AG04450 (cell line): Measurements from ENCODE around the gene PBLD. TPM values are rescaled to one million over a fixed set of nuclear protein-coding genes. Genes with fewer than 3 reads are reported as not detected.
"Not testable (repeated sequence)": the region's sequence is repeated elsewhere in the genome, so short reads cannot be mapped to it uniquely, and the experiment has no call there.

Source experiments
- CTCF ChIA-PET: fragments of 300-600, 350-600 bp; formaldehyde crosslinking; extraction: SDS; loops from one replicate; lab custom pipeline; 2022; ENCODE audit warnings: antibody characterized with exemption, inconsistent platforms; lab: Charles Lee
- POLR2A ChIA-PET: fragments of 350-600 bp; formaldehyde crosslinking; extraction: SDS; loops from one replicate; lab custom pipeline; 2021; ENCODE audit warnings: antibody characterized with exemption, inconsistent platforms; lab: Yijun Ruan, JAX
- DNase-seq: peaks from one replicate; pipeline ENCODE4 v3.0.0-alpha.2; 2011; ENCODE audit warnings: low read depth, low spot score
- H3K27ac ChIP-seq: one replicate; pipeline ENCODE4 v1.5.1; 2012; ENCODE audit warnings: low read depth, low read length, control low read depth
- H3K27me3 ChIP-seq: one replicate; pipeline ENCODE4 v1.6.0; 2012; ENCODE audit warnings: low read length; ENCODE audit not compliant: control insufficient read depth, insufficient read depth
- H3K4me3 ChIP-seq: 2 replicates; pipeline ENCODE4 v1.5.1; 2011; ENCODE audit warnings: mild to moderate bottlenecking, low read depth, low read length, control low read depth
- H3K9me3 ChIP-seq: 2 replicates; pipeline ENCODE4 v1.5.1; 2012; ENCODE audit warnings: low read length; ENCODE audit not compliant: control insufficient read depth, insufficient read depth
- polyA plus RNA-seq: library from polyadenylated mRNA; depleted of rRNA; stranded (reverse); fragments of >200 nt; gene quantifications from 2 replicates; pipeline ENCODE4 v1.2.3, GENCODE V29; 2011
- TF ChIP-seq, protein P1 (sequence below): IDR thresholded peaks from 2 replicates; pipeline ENCODE4 v1.5.1; 2011; ENCODE audit warnings: low read depth, low read length, control low read depth, inconsistent platforms

Gene PBLD
- polyA plus RNA-seq, 1 experiment = 1.2 TPM

DNA sequence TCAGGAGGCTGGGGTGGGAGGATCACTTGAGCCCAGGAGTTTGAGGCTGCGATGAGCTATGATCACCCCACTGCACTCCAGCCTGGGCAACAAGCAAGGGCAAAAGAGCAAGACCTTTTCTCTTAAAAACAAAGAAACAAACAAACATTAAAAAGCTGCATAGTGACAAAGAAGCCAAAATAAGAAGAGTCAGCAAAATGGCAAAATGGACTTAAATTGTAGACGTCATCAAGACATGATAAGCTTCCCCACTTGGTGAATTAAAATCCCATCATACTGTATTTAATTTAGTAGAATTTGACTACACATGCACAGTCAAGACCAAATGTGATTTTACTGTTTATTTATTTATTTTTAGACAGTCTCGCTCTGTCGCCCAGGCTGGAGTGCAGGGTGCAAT is 52.0 kb downstream of the PBLD start:
- TF ChIP-seq, protein P1, sequence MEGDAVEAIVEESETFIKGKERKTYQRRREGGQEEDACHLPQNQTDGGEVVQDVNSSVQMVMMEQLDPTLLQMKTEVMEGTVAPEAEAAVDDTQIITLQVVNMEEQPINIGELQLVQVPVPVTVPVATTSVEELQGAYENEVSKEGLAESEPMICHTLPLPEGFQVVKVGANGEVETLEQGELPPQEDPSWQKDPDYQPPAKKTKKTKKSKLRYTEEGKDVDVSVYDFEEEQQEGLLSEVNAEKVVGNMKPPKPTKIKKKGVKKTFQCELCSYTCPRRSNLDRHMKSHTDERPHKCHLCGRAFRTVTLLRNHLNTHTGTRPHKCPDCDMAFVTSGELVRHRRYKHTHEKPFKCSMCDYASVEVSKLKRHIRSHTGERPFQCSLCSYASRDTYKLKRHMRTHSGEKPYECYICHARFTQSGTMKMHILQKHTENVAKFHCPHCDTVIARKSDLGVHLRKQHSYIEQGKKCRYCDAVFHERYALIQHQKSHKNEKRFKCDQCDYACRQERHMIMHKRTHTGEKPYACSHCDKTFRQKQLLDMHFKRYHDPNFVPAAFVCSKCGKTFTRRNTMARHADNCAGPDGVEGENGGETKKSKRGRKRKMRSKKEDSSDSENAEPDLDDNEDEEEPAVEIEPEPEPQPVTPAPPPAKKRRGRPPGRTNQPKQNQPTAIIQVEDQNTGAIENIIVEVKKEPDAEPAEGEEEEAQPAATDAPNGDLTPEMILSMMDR = no peak
- Histone ChIP-seq H3K4me3 (no peak overlapping the region), H3K27me3 (peaks cover 3% of the 10 kb centered on the region), H3K9me3 (peaks cover 17% of the 10 kb centered on the region), H3K27ac (no peak overlapping the region)
- ChIA-PET CTCF (interaction anchor here (2.3 kb wide), 1 partner anchor 68 kb away, joined by 8 read pairs; no protein-coding TSS in a partner anchor), POLR2A (no interaction called here)
- DNase-seq = no peak

DNA sequence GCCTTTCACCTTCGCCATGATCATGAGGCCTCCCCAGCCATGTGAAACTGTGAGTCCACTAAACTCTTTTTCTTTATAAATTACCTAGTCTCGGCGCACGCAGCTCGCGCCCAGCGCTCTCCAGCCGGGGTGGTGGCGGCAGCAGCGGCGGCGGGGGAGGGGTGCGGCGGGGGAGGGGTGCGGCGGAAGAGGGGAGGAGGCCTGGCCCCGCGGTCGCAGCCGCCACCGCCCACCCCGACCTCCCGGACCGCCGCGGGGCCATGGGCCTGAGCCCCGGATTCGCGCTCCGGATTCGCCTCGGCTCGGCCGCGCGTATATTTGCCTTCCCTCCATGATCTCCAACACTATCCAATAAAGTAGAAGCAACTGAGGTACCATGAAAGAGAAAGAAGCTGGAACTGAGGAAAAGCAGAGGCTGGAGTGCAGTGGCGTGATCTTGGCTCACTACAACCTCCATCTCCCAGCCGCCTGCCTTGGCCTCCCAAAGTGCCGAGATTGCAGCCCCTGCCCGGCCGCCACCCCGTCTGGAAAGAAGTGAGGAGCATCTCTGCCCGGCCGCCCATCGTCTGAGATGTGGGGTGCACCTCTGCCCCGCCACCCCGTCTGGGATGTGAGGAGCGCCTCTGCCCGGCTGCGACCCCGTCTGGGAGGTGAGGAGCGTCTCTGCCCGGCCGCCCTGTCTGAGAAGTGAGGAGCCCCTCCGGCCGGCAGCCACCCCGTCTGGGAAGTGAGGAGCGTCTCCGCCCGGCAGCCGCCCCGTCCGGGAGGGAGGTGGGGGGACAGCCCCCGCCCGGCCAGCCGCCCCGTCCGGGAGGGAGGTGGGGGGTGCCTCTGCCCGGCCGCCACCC is 53.6 kb downstream of the PBLD start:
- peaks cover 17% of the 10 kb centered on the region for H3K9me3 ChIP-seq
- H3K27ac ChIP-seq, POLR2A ChIA-PET, DNase-seq, H3K27me3 ChIP-seq, H3K4me3 ChIP-seq: not testable (repeated sequence)
- CTCF ChIA-PET = interaction anchor here (1.5 kb wide), 1 partner anchor 67 kb away, joined by 5 read pairs; no protein-coding TSS in a partner anchor

DNA sequence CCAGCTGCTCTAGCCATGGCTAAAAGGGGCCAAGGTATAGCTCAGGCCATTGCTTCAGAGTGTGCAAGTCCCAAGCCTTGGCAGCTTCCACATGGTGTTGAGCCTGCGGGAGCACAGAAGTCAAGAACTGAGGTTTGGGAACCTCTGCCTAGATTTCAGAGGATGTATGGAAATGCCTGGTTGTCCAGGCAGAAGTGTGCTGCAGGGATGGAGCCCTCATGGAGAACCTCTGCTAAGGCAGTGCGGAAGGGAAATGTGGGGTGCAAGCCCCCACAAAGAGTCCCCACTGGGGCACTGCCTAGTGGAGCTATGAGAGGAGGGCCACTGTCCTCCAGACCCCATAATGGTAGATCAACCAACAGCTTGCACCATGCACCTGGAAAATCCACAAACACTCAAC is 54.9 kb downstream of the PBLD start:
- H3K27ac ChIP-seq, POLR2A ChIA-PET, H3K4me3 ChIP-seq, DNase-seq, H3K27me3 ChIP-seq: not testable (repeated sequence)
- peaks cover 17% of the 10 kb centered on the region for H3K9me3 ChIP-seq
- CTCF ChIA-PET = interaction anchor here (1.5 kb wide), 1 partner anchor 65 kb away, joined by 5 read pairs; no protein-coding TSS in a partner anchor

DNA sequence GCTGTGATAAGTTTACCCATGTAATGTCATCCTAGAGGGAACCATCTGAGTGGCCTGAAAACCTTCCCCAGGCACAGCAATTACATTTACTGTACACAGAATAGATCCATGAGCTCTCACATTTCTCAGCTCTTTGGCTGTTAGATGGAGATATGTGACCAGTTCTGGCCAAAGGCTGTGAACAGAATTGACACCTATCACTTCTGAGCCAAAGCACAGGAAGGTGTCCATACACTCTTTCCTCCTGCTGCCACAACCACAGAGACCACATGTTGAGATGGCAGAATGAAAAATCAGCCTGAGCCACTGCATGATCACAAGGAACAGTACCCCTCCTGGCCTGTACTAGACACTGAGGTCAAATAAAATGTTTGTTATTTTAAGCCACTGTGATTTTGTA is 56.5 kb downstream of the PBLD start:
- ChIA-PET POLR2A (no interaction called here), CTCF (no interaction called here)
- peaks cover 10% of the 10 kb centered on the region for H3K27me3 ChIP-seq
- peaks cover 17% of the 10 kb centered on the region for H3K9me3 ChIP-seq
- DNase-seq = no peak
- H3K27ac ChIP-seq = no peak overlapping the region
- TF ChIP-seq, protein P1 = no peak
- H3K4me3 ChIP-seq = no peak overlapping the region

DNA sequence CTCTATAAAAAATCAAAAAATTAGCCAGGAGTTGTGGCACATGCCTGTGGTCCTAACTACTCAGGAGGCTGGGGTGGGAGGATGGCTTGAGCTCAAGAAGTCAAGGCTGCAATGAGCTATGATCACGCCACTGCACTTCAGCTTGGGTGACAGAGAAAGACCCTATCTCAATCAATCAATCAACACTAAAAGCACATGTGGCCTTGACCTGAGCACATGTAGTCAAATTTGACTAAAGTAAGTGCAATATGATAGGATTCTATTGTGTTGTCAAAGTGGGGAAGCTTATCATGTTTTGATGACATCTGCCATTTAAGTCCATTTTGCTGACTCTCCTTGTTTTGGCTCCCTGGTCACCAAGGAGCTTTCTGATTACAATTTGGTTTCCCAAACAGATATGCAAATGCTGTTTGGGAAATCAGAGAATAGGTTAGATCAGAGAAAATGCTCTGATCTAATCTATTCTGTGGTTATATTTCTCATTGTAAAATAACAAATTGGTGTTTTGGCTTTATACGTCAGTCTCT is 57.1 kb downstream of the PBLD start:
- Histone ChIP-seq H3K27ac (no peak overlapping the region), H3K9me3 (peaks cover 17% of the 10 kb centered on the region), H3K4me3 (no peak overlapping the region), H3K27me3 (peaks cover 10% of the 10 kb centered on the region)
- DNase-seq = no peak
- ChIA-PET POLR2A (no interaction called here), CTCF (no interaction called here)
- TF ChIP-seq, protein P1 = no peak

DNA sequence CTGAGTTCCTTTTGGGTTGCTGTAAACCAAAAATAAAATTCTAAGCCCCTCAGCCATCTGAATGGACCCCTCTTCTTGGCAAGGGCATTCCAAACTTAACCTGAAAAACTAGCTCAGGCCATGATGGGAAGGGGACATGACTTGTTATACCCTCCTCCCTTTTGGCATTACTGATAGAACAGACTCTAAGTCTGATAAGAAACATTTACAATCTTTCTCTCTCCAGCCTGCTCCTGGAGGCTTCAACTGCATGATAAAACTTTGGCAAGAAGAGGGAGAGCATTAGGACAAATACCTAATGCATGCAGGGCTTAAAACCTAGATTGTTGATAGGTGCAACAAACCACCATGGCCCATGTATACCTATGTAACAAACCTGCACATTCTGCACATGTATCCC is 59.9 kb downstream of the PBLD start:
- no peak overlapping the region for H3K27ac ChIP-seq
- CTCF ChIA-PET = no interaction called here

More for the DNA sequence above, 59.9 kb downstream of the PBLD start:
- Histone ChIP-seq H3K27me3 (peaks cover 10% of the 10 kb centered on the region), H3K9me3 (peaks cover 3% of the 10 kb centered on the region; the same call in 1 of the 2 replicates), H3K4me3 (no peak overlapping the region)
- TF ChIP-seq, protein P1 = no peak
- POLR2A ChIA-PET = no interaction called here
- no peak for DNase-seq
